LoVo (cell line): Measurements from ENCODE around the gene SEZ6L.
A peak's percentile ranks its signal among the peaks of the same experiment; 100 is the strongest.

Experiments used
- DNase-seq: peaks from one replicate; pipeline ENCODE4 v3.0.0-alpha.2; 2016; ENCODE audit warnings: low spot score

SEZ6L gene

DNA sequence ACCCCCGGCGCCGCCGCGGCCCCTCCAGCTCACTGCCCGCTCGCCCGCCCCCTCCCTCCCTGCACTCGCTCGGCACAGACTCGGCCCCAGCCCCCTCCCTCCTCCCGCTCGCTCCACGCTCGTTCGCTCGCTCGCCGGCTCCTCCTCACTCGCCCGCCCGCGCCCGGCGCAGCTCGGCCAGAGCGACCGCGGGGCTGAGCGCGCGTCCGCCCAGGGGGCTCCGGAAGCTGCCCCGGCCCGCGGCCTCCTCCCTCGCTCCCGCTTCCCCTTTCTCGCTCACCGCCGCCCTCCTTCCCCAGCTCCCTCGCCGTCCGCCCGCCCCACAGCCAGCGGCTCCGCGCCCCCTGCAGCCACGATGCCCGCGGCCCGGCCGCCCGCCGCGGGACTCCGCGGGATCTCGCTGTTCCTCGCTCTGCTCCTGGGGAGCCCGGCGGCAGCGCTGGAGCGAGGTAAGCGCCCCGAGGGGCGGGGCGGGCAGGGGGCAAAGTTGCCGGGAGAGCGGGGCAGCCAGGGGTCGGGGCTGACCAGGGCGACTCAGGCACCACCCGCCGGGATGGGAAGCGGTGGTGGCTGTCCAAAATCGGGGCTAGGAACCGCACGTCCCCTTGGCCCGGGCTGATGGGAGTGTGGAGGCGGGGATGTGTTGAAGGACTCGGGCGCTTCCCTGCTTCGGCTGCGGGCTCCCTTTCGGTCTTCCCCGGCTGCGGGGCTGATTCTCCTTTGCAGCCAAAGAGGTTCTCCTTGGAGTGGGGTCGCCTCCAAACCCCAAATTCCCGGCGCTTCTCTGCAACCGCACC lies at the start of gene SEZ6L:
TSS of gene SEZ6L (plus strand) at position 148 of the 797 bp plus-strand sequence. CDS start at position 356, 208 bp downstream.
- no peak for DNase-seq

DNA sequence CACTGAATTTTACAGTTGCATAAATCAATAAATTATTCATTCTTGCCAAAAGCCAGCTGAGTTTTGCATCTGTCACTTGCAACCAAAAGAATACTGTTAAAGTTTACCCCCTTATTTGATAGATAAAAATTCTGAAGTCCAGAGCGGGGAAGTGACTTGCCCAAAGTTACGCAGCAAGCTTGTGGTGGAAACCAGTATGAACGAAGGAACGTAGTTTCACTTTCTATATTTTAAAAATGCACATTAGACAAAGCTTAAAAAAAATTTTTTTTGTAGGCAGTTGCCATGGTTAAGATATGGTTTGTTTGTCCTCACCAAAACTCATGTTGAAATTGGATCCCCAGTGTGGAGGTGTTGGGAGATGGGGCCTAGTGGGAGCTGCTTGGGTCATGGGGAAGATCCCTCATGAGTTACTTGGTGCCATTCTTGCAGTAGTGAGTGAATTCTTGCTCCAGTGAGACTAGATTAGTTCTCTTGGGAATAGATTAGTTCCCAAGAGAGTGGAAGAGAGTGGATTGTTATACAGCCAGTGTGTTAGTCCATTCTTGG lies 46.3 kb upstream of the SEZ6L start:
- DNase-seq = no peak

DNA sequence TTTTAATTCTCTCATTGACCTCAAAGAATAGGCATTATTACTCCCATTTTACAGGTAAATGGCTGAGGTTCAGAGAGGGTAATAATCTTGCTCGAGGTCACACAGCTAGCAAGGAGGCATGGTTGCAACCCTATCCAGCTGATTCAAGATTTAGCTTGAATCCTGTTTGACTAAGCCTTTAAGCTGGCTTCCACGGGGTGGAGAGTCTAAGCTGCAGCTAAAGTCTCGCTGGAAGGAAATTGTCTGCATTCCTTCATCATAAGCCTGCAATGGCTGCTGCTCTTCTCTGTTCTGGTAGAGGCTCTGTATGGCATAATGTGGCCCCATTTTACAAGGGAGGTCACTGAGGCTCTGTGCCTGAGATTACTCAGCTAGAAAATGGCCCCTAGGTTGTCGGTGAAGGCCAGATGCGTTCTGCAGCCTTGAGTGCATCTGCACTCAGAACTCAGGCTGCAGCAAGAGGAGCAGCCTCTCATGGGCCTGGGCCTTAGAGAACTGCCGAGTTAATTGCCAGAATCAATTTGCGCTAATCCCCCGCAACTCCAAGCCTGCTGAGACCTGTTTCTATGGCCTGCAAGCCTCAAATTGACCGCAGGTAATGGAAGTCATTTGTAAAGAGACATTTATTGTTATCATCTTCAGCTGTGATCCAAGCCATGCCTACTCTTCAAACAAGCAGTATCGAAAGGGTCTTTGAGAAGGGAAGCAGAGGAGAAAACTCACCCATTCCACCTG lies 44.1 kb upstream of the SEZ6L start:
- no peak for DNase-seq

DNA sequence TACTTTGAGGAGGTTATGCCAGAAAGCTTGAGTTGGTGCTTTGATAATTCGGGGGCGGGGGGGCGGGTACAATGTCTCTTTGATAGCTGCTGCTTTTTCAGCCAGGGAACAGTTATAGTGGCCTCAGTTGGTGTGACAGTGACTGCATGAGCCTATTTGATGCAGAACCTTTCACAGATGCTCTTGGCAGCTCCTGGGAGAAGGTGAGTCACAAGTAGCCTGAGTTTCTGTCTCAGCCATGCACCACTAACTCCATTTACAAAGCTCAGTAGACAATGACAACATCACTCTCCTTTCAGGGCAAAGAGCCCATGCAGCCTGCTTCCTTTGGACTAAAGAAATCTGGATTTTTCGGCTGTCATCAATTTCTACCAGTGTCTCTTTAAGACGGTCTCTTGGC lies 42.1 kb upstream of the SEZ6L start:
- no peak for DNase-seq

DNA sequence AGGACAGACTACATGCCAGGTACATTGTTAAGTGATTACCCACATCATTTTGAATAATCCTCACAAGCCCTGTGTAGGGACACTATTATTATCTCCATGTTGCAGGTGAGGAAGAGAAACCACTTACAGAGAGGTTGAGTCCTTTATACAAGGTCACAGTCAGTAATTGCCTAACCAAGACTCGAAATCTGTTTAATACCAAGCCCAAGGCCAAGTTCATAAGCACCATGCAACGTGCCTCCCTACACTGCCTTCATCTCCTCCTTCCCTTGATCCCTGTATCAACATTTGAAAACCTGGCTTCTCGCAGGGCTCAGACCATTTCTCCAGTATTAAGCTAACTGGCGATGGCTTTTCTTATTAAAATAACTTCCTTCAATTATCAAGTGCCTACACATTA lies 41.7 kb upstream of the SEZ6L start:
- DNase-seq = no peak

DNA sequence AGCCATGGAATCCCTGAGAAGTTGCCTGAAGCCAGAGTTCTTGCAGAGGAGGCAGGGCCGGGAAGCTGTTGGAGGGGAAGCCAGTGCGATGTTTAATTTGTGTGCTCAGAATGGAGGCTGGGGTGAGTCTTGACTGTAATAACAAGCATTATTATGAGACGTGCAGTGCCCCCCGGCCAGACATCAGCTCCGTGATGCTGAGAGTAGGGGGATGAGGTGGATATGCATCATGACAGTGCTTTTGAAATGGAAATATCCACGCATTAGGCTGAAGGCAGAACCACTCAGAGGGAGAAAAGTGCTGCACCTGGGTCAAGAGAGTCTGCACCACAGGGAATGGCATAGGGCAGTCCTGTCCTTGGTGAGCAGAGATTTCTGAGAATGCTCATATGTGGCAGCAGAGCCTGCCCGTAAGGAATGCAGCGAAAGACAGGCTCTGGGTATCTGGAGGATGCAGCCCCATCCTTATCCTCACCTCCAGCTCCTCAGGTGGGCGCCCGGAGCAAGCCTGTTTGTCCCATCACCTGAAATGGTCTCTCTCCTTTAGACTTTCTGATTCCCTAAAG lies 37.6 kb upstream of the SEZ6L start:
- DNase-seq = no peak

DNA sequence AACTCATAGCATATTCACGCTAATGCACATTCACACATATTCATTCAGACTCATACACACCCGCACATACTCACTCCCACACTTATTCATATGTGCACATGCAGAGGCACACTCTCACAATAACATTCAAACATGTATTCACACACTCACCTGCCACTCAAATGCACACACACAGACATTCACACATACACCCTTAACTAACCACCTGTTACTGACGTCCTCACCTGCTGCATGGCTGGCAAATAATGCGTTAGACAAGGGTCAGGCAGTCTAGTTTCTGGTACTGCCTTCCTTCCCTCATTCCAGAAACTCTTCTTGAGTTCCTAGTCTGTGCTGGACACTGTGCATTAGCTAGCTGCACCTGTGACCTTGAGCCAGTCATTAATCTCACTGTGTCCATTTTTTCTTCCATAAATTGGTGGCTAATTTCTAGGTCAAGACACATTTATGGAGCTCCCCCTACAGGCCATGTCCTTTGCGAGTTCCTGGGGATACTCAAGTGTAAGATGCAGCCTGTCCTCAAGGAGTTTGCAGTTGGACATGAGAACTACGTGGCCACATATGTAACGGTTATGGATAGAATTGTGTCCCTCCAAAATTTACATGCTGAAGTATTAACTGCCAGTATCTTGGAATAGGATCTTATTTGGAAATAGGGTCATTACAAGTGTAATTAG lies 34.5 kb upstream of the SEZ6L start:
- DNase-seq = no peak

DNA sequence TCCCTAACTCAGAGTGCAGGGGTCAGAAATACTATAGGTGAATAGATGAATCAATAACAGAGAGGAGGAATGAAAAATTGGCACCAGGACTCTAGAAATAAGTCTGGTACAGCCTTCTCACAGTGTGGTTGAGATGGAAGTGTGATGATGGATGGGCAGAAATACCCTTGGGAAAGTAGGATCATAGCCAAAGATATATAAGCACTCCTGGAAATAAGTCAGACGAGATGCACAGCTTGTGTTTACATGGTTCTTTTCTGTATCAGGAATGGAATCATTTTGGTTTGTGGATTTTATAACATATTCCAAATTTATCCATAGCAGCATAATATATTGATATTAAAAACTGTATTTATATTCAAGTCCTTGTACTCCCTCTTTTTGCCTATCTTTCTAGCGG lies 33.5 kb upstream of the SEZ6L start:
- DNase-seq = no peak

DNA sequence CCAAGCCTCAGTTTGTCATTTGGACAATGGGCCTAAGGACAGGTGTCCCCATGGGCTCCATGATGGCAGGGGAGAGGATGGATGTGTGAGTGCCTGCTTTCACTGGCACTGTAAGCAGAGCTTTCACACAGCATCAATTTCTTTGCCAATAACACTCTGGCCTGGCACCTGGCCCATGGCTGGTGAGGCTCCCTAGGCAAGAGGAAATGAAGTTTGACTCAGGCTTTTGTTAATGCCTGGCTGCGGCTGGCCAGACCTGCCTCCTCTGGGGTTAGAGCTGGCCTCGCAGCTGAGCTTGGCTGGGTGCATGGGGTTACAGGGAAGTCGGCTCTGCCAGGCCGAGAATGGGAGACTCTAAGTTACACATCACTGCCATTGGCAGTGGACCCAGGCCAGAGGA lies 30.0 kb upstream of the SEZ6L start:
- no peak for DNase-seq

DNA sequence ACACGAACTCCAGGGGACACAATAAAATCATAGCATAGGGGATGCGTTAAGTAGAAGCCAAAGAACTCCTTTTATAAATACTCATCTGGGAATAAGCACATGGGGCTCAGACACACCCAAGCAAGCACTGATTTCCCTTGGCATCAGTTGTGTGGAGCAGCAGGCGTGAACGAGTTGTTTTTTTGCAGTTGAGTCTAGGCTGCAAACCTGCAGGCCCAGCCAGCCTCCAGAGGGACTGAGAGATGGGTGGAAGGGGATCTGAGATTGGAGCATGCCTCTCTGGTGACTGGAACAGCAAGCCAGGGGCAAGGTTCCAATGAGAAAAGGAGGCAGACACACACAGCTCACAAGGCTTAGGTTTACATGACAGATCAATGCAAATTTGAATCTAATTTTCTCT lies 27.4 kb upstream of the SEZ6L start:
- DNase-seq = no peak

DNA sequence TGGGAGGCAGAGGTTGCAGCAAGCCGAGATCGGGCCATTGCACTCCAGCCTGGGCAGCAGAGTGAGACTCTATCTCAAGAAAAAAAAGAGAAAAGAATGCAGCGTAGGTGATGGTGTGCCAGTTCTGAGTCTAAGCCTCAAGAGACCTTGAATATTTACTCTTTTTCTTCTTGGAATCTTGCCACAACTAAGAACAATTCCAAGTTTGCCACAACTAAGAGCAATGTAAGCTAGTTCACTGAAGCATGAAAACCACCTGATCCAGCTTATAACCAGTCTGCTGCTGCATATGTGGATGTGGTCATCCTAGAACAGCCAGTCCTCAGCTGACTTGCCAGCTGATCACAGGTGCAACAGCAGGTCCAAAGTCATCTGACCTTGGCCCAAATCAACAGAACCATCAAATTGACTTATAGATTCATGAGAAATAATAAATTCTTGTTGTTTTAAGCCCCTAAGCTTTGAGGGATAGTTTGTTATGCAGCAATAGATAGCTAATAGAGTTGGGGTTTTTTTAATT lies 25.4 kb upstream of the SEZ6L start:
- no peak for DNase-seq

DNA sequence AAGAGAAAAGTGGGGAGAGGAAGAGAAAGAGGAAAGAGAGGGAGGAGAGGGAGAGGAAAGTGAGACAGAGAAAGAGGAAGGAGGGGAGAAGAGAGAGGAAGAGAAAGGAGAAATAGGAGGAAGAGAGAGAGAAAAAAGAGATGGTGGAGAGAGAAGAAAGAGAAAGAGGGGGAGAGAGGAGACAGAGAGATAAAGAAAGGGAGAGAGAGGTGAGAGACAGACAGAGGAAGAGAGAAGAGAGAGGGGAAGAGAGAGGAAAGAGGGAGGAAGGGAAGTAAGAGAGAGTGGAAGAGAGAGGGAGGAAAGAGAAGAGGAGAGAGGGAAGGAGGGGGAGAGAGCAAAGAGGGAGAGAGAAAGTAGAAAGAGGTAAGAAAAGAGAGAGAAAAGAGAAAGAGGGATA lies 9.4 kb upstream of the SEZ6L start:
- no peak for DNase-seq

DNA sequence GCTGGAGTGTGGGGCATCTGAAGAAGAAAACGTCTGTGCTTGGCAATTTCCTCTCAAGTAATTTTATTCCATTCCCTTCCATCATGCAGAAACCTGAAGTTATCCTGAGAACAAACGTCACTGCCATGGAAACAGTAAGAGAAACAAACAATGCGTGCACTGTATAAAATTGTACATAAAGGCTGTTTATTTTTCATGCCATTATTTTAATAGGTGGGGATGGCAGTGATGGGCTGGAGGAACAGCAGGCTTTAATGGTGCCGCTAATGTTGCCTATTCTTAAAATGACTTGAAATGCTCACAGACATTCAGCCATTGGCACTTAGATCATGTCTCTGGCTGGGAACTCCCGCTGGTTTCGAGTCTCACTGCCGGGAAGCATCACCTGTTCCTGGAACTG lies 7.5 kb upstream of the SEZ6L start:
- no peak for DNase-seq

DNA sequence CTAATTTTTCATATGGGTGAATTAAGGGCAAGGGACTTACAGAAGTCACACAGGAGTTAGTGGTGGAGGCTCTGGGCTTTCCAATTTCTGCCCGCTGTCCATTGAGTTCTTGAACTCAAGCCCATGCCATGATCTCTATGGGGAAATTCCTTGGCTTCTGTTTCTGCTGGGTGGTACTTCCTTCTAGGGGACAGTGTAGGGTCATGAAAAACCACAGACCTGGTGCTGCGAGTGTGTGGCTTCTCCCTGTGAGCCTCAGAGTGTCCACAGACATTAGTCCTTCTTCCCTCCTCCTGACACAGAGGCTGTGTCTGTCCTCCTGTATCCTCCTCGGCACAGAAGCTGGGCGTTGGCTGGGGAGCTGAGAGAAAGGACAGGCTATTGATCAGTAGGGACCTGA lies 6.3 kb upstream of the SEZ6L start:
- no peak for DNase-seq

DNA sequence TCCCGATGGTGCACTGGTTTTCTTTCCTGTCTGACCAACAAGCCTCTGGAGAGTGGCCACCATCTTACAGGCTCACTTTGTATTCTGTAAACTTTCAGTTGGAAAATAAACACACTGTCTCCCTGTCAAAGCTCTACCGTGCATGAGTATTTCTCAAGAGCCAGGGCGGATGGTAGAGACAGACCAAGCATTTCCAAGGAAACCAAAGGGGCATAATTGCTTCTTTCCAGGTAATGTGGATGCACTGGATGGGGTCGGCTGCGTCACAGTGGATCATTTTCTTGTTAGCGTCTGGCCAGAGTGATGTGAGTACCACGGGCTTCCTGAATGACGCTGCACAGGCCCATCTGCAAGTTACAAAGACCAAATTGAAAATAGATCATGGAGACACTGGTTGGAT lies 5.1 kb upstream of the SEZ6L start:
- DNase-seq = no peak

DNA sequence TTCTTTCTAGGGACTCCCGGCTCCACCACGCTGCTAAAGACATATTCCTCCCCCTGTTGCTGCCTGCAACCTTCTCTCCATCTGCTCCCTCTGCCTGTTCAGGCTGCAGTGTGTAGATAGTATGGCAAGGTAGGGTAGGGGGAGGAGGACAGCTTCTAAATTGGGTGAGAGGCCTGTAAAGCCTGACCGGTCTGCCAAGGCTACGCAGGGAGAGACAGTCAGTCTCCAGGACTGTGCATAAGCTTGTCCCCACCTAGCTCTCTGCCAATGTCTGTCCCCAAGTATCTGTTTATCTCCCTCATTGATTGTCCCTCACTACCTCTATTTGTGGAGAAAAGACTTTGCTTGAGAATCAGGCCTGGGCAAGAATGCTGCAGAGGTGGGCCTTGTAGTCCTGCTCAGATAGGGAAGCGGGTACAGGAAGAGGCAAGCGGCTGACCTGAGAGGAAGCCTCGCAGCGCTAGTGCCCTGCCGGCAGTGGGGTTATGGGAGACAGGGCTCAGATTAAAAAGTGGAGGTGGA lies 871 bp upstream of the SEZ6L start:
- no peak for DNase-seq

DNA sequence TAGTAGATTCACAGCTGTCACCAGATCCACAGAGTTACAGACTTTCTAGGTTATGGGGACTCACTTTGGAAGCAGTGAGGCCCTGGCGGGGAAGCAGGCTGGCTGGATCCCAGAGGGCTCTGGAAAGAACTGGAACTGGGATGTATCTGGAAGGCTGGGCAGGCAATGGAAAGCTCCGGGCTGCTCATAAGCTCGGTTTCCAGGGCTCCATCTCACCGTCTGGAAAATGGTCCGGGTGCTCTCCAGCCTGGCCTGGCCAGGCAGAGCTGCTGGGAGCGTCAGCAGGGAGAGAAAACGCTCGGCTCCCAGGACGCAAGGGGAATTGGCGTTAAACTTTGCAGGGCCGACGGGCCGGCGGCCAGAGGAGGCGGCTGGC lies 335 bp upstream of the SEZ6L start:
- DNase-seq = no peak

DNA sequence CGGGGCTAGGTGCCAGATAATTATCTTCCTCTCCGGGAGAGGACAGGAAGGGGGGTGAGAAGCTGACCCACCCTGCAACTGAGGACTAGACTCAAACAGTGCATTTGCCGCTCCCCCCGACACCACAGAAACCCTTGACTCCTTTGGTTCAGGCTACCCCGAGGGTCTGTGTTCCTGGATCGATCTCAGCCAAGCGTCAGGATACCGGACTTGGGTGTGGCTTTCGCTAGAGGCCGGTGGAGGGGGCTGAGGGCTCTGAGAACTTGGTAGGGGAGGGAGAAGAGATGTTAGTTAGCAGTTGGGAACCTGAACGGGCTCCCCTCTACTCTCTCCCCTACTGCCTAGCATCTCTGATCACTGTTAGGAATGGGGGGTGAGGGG lies 840 bp downstream of the SEZ6L start:
- DNase-seq = no peak

DNA sequence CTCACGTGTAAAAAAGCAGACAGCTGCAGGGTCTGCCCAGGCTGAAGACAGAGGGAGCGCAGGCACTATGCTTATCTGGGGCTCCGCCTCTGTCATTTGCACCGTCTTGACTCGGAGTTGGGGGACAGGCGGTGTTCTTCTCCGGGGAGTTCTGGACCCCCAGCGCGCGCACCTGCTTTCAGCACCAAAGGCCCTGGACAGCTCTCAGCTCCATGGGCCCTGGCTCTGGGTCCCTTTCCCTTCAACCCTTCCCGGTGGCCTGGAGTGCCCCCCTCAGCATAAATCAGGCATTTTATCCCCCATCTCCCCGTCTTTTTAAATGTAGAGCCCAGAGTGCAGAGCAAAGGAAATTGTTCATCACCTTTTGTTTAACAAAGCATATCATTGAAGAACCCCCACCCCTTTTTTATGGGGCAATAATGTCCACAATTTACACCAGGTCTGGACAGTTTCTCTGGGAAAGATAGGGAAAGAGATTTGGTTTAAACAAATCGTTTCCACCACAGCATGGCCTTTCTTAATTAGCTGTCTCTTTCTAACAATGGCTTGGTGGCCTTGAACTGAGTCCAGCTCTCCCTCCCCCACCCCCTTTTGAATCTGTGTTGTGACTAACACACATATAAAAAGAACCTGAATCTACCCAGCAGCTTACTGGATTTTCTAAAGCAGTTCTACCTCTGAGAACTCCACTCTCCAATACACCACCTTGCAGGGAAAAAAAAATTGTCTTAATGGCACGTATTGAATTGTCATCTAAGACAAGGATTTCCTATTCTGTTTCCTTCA lies 1.7 kb downstream of the SEZ6L start:
- no peak for DNase-seq

DNA sequence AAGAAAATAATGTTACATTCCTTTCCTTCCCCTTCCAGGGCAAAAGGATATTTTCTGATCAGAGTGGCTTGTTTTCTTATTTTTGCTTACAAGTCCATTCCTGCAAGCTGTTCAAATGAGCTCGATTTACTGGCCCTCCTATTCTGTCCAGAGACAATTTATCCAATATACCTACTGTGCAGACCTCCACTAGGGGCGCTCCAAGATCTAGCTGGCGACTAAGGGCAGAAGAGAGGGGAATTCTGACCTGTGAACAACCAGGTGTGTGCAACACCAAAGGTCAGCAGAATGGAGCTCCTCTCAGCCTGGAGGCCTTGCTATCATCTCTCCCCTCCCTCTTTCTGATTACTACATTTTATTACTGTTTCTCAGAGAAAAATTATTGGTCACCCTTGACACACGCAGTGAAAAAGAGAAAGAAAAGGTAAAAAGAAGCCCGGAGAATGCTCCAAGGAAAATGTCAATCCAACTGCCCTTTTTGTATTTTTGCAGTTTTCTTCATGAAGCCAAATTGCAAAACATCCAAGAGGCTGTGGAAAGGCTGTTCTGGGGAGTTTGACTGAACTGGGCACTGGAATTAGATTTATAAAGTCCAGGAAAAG lies 3.2 kb downstream of the SEZ6L start:
- DNase-seq = peak; percentile 49

DNA sequence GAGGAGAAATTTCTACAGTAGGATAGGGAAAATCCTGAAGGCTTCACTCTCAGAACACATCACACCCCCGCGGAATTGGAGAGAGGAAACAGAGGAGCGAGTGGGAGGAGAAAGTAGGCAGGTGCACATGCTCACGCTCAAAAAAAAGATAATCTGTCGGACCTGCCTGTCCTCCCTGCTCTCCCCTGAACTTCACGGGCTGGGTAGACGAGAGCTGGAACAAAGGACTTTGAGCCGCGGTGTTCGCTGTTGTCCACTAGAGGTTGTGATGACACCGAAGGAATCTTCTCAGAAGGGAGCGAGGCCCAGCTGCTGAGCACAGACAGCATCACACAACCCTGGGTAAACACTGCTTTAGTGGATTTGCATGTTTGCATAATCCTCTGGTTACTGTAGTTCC lies 5.0 kb downstream of the SEZ6L start:
- no peak for DNase-seq
